Dedifferentiated amniotic fluid mesenchymal stem cell (primary cell): ENCODE data around the gene STRN4.
"Not testable (repeated sequence)": the region's sequence is repeated elsewhere in the genome, so short reads cannot be mapped to it uniquely, and the experiment has no call there.

ENCODE experiments used
- DNase-seq: peaks from one replicate; pipeline ENCODE4 v3.0.0-alpha.2; 2016; ENCODE audit errors: extremely low spot score

Gene STRN4

DNA sequence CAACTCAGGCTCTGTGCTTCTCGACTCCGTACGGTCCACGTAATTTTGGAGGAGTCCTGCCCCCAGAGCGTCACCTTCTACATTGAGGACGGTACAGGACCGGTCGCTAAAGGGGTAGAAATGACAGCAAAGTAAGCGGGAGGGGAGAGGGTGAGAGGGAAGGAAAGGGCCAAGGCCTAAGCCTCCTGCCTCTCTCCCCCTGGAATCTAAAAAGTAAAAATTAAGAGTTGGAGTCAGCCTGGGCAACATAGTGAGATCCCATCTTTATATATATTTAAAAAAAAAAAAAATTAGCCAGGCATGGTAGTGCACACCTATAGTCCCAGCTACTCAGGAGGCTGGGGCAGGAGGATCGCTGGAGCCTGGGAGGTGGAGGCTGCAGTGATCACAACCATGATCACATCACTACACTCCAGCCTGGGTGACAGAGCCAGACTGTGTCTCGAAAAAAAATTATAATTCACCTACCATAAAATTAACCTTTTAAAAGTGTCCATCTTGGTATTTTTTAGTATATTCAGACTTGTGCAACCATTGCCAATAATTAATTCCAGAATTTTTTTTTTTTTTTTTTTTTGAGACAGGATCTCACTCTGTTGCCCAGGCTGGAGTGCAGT lies 29.5 kb upstream of the STRN4 start:
- no peak for DNase-seq

DNA sequence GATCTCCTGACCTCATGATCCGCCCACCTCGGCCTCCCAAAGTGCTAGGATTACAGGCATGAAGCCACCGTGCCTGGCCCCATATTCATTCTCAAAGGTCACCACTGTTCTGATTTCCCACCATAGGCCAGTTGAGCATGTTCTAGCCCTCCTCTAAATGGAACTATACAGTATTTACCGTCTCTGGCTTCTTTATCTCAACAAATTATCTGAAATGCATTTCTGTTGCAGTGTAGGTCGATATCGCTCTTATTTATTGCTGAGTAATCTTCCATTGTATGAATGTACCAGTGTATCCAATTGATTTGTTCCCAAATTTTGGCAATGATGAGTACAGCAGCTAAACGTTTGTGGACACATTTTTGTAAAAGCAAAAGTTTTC lies 26.8 kb upstream of the STRN4 start:
- DNase-seq, result no peak

DNA sequence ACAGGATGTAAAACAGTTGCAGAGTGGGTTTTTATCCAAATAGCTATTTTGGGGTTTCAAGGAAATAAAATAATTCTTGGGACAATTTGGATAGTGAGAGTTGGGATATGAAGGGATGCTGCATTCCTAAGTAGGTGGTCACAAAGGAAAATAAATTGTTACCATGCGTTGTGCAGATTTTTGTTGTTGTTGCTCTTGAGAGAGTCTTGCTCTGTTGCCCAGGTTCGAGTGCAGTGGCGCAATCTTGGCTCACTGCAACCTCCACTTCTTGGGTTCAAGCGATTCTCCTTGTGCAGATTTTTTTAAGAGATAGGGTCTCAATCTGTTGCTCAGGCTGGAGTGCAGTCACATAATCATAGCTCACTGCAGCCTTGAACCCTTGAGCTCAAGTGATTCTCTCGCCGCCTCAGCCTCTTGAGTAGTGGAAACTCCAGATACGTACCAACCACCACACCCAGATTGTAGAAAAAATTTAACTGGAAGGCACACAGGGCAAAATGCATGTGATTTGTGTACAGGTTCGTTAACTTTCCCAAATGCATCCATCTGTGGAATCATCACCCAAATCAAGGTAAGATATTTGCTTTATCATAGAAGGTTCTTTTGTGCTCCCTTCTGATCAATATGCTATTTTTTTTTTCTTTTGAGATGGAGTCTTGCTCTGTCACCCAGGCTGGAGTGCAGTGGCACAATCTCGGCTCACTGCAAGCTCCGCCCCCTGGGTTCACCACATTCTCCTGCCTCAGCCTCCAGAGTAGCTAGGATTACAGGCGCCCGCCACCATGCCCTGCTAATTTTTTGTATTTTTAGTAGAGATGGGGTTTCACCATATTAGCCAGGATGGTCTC lies 26.1 kb upstream of the STRN4 start:
- no peak for DNase-seq

DNA sequence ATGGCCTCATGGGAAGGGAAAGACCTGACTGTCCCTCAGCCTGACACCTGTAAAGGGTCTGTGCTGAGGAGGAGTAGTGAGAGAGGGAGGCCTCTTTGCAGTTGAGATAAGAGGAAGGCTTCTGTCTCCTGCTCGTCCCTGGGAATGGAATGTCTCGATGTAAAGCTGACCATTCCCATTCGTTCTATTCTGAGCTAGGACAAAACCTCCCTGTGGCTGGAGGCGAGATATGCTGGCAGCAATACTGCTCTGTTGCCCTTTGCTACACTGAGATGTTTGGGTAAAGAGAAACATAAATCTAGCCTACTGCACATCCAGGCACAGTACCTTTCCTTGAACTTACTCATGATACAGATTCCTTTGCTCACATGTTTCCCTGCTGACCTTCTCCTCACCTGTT lies 22.5 kb upstream of the STRN4 start:
- not testable (repeated sequence) for DNase-seq

DNA sequence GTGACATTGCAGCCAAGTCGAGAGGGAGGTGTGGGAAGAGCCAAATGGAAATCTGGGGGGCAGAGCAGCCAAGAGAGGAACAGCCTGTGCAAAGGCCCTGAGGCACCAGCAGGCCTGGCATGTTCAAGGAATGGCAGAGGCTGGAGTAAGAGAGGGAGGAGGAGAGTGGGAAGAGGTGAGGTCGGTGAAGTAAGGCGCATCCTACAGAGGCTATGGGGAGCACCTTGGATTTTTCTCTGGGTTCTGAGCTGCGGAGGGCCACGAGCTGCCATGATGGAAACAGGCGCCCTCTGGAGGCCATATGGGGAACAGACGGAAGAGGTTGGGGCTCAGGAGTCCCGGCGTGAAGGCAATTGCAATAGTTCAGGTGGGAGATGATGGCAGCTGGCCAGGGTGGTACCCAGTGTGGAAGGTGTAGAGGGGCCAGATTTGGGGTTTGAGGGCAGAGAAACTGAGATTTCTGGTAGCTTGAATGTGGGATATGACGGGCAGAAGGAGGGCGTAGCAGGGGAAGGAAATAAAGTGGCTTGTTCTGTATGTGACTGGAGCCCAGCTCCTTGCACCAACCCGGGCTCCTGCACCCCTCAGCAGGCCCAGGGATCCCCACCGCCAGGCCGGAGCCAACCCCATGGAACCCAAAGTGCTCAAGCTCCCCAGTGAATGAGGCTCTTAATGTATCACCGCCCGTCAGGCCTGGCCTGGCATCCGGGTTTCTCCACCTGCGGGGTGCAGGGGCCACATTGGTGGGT lies 20.5 kb upstream of the STRN4 start:
- no peak for DNase-seq

DNA sequence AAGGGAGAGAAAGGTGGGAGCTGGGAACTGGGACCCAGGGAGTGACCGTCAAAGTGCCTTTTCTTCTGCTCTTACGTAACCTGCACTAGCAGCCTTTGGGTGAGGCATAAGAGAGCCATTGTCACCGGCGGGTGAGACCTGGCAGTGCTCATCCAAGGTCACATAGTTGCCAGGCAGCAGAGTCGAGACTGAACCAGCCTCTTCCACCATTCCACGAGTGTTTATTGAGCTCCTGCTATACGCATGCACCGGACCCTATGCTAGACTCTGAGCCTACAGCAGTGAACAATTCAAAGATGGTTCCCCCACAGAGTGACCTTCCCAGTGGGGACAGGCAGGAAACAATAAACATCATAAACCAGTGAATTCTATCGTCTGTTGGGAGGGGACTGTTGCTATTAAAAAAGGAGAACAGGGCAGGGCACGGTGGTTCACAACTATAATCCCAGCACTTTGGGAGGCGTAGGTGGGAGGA lies 18.6 kb upstream of the STRN4 start:
- DNase-seq, result no peak

DNA sequence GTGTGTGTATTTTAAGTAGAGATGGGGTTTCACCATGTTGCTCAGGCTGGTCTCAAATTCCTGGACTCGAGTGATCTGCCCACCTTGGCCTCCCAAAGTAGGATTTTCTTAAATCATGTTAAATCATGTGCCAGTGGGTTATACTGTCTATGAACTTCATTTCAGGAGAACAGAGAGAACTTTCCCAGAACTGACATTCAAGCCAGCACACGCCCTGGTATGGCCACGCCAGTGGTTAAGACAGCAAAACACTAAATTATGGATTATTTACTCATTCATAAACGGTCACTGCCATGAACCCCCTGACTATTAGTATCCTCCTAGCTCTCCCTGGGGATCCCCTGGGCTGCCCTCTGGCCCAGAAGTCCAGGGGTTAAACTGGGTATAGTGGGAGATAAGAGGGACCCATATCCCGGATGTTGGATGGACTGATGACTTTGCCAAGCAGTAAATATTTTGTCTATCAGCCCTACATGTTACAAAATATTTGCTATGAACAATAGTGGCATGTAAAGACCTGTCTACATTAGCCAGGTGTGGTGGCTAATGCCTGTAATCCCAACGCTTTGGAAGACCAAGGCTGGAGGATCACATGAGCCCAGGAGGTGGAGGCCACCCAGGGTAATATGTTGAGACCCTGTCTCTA lies 16.1 kb upstream of the STRN4 start:
- no peak for DNase-seq

DNA sequence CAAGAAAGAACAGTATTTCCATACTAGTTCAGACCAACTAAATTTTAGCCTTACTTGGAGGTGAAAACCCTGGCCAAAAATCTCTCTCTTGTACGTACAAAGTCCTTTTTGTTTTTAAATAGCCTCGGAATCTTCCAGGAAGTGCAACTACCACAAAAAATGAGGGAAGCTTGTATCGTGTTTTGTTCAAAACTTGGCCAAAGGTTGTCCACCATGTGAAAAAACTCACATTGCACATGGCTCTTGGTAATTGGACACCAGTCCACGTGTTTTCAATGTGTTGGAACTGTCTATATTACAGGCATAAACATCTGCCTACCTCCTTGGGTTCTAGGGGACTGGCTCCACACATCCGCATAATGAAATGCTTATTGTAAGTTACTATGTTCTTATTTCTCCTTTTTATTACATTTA lies 15.2 kb upstream of the STRN4 start:
- no peak for DNase-seq

DNA sequence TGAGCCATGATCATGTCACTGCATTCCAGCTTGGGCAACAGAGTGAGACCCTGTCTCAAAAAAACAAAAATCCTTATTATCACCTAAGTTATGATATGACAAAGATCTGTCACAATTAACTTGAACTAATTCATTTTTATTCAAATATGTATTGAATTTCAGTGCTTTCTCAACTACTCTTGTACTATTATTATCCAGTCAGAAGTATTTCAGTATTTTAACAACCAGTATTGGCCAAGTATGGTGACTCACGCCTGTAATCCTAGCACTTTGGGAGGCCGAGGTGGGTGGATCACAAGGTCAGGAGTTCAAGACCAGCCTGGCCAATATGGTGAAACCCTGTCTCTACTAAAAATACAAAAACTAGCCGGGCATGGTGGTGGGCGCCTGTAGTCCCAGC lies 14.6 kb upstream of the STRN4 start:
- DNase-seq, result not testable (repeated sequence)

DNA sequence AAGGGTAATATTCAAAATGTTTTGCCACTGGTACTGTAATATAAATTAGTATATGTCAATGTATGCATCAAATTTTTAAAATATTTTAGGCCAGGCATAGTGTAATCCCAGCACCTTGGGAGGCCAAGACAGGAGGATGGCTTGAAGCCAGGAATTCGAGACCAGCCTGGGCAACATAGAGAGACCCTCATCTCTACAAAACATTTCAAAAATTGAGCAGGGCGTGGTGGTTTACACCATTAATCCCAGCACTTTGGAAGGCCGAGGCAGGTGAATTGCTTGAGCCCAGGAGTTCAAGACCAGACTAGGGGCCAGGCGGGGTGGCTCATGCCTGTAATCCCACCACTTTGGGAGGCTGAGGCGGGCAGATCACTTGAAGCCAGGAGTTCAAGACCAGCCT lies 14.1 kb upstream of the STRN4 start:
- no peak for DNase-seq

DNA sequence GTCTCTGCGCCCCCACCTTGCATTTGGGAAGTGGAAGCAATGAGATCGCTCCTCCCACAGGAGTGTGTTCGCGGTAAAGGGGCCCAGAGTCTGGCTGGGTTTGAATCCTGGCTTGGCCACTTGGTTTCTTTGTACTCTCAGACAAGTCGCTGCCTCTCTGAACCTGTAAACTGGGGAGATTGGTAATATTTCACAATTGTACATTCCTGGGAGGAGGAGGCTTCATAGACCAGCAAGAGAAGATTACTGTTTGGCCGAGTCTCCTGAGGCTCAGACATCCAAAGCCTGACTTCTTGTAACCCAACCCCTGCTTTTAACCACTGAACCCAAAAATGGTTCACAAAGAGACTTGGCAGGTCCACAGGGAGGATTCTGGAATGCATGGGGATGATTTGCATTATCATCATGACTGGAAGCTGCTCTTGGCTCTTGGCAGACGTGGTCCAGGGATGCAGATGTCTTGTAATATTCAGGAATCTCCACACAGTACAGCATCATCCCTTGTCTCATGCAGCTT lies 13.6 kb upstream of the STRN4 start:
- DNase-seq, result peak; percentile 94

DNA sequence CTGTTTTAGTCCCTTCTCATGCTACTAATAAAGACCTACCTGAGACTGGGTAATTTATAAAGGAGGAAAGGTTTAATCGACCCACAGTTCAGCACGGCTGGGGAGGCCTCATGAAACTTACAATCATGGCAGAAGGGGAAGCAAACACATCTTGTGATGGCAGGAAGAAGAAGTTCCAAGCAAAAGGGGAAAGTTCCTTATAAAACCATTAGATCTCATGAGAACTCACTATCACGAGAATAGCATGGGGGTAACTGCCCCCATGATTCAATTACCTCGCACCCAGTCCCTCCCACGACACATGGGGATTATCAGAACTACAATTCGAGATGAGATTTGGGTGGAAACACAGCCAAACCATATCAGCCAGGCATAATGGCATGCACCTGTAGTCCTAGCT lies 13.0 kb upstream of the STRN4 start:
- no peak for DNase-seq

DNA sequence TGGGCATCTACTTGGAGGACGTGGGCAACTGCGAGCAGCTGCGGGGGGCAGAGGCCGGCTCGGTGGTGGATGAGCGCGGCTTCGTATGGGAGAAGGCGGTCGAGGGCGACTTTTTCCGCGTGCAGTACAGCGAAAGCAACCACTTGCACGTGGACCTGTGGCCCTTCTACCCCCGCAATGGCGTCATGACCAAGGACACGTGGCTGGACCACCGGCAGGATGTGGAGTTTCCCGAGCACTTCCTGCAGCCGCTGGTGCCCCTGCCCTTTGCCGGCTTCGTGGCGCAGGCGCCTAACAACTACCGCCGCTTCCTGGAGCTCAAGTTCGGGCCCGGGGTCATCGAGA lies 10.3 kb upstream of the STRN4 start:
- DNase-seq, result no peak

DNA sequence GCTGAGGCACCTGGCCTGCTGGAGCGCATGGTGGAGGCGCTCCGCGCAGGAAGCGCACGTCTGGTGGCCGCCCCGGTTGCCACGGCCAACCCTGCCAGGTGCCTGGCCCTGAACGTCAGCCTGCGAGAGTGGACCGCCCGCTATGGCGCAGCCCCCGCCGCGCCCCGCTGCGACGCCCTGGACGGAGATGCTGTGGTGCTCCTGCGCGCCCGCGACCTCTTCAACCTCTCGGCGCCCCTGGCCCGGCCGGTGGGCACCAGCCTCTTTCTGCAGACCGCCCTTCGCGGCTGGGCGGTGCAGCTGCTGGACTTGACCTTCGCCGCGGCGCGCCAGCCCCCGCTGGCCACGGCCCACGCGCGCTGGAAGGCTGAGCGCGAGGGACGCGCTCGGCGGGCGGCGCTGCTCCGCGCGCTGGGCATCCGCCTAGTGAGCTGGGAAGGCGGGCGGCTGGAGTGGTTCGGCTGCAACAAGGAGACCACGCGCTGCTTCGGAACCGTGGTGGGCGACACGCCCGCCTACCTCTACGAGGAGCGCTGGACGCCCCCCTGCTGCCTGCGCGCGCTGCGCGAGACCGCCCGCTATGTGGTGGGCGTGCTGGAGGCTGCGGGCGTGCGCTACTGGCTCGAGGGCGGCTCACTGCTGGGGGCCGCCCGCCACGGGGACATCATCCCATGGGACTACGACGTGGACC lies 9.7 kb upstream of the STRN4 start:
- DNase-seq, result no peak

DNA sequence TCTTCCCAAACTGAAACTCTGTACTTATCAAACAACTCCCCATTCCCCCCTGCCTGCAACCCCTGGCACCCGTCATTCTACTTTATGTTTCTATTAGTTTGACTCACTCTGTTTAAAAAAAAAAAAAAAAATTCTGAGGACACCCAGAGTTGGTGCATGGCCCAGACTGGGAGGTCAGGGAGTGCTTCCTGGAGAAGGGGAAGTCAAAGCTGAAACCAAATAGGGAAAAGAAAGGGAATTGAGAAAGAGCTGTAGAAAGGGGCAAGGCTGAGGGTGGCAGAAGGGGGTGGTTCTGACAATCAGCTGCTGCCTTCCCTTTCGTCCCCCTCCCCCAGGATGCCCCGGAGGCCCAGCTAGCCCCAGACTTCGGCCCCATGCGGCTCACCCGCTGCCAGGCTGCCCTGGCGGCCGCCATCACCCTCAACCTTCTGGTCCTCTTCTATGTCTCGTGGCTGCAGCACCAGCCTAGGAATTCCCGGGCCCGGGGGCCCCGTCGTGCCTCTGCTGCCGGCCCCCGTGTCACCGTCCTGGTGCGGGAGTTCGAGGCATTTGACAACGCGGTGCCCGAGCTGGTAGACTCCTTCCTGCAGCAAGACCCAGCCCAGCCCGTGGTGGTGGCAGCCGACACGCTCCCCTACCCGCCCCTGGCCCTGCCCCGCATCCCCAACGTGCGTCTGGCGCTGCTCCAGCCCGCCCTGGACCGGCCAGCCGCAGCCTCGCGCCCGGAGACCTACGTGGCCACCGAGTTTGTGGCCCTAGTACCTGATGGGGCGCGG lies 9.0 kb upstream of the STRN4 start:
- no peak for DNase-seq

DNA sequence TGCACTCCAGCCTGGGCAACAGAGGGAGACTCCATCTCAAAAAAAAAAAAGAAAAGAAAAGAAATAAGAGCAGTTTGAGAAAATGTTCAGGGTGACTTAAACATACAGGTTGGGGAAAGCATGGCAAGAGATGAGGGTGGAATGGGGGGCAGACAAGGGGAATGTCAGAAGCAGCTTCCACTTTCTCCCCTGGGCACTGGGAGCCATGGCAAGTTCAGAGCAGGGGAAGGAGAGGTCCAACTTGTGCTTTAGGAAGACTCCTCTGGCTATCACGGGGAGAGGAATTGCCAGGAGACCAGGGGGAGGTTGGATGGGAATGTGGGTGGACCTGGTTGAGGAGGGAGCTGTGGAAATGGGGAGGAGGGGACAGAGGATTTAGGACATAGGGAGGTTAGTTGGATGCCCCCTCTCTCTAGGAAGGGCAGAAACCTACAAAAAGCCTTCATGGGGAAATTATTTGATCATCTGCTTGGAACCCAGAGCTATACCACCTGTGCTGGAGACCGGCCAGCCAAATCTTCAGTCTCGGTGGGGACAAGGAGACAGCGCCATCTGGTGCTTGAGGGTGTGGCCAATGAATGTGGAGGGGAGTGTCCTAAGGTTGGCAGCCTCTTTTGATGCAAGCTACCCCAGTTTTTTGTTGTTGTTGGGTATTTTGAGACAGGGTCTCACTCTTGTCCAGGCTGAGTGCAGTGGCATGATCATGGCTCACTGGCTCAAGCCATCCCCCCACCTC lies 7.3 kb upstream of the STRN4 start:
- DNase-seq, result no peak

DNA sequence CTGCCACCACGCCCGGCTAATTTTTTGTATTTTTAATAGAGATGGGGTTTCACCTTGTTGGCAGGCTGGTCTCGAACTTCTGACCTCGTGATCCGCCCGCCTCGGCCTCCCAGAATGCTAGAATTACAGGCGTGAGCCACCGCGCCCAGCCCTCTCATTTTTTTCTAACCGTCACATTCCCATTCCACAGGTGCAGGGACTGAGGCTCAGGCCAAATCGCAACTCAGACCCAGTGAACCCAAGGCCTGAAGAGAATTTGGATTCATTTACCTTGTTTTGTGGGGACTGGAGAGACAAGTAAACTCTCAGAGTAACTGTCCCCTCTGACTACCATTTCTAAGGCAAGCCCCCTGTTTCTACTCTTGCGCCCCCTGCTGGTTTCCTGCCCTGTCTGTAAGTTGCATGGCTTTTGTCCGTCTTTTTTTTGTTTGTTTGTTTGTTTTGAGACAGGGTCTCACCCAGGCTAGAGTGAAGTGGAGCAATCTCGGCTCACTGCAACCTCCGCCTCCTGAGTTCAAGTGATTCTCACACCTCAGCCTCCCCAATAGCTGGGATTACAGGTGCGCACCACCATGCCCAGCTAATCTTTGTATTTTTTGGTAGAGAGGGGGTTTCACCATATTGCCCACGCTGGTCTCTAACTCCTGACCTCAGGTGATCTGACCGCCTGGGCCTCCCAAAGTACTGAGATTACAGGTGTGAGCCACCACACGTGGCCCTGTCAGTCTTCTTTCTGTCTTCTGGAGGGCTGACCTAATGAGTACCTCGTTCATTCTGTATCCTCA lies 2.3 kb upstream of the STRN4 start:
- DNase-seq, result peak; percentile 54

DNA sequence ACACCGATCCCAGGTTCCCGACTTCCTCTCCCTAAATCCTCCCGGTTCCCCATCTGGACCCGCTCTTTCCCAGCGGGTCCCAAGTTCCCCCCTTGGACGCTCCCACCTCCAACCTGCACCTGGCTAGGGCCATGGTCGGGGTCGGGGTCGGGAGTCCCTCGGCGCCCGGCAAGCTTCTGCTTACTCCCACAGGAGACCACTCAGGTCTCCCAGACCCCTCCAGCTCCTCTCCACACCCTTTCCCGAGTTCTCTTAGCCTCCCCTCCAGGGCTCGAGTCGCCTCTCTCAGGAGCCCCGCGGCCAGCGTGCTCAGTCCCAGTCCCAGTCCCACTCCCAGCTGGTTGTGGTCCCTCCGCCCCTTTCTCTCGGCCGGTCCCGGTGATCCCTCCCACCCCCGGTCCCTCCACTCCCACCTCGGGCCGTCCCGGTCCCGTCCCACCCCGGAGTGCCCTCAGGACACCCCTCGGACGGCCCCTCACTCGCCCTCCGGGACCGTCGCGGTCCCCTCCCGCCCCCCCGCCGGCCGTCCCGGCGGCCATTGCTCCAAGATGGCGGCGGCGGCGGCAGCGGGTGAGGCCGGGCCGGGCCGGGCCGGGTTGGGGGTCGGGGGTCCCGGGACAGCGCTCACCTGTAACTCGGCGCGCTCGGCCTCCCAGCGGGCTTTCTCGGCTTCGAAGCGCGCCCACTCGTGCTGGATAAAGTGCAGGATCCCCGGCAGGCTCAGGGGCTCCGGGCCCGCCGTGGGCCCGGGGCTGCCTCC lies 549 bp downstream of the STRN4 start, which contains the start of gene FKRP:
Gene FKRP, plus strand, starts transcription at position 537 of the 760 bp plus-strand sequence. CDS start 9,394 bp downstream, outside the sequence.
- no peak for DNase-seq
